K562 (cell line): ENCODE measurements around the gene WDR81. TPM values are rescaled to one million over a fixed set of nuclear protein-coding genes. Genes with fewer than 3 reads are reported as not detected.
A peak's percentile ranks its signal among the peaks of the same experiment; 100 is the strongest.

ENCODE experiments used
- ATF6 ChIP-seq: sonication (generic); formaldehyde crosslinking; IDR thresholded peaks from 2 replicates; pipeline ENCODE4 v1.4.0; 2020; ENCODE audit warnings: mild to moderate bottlenecking, missing genetic modification reagents
- BCOR ChIP-seq: fragments of 450-650 bp; IDR thresholded peaks from 2 replicates; pipeline ENCODE4 v1.6.1; 2016
- HCFC1 ChIP-seq: IDR thresholded peaks from 2 replicates; pipeline ENCODE4 v1.6.1; 2012; ENCODE audit warnings: low read depth, low read length, improper control_type of control experiment
- PRDM10 ChIP-seq: fragments of 450-650 bp; IDR thresholded peaks from 2 replicates; pipeline ENCODE4 v1.6.1; 2018; ENCODE audit not compliant: partially characterized antibody
- SMAD2 ChIP-seq: fragments of 150-350 bp; IDR thresholded peaks from 2 replicates; pipeline ENCODE4 v1.6.1; 2014; ENCODE audit warnings: low read depth, mild to moderate bottlenecking, low read length
- SMARCE1 ChIP-seq: fragments of 450-650 bp; IDR thresholded peaks from 2 replicates; pipeline ENCODE4 v1.7.1; 2016; ENCODE audit warnings: mild to moderate bottlenecking
- SNRNP70 ChIP-seq: fragments of 200-400 bp; formaldehyde crosslinking; optimal IDR thresholded peaks from 2 replicates; pipeline ENCODE3; 2017; ENCODE audit warnings: low read depth, low read length
- THRAP3 ChIP-seq: fragments of 450-650 bp; IDR thresholded peaks from 2 replicates; pipeline ENCODE4 v1.6.1; 2016; ENCODE audit warnings: mild to moderate bottlenecking, inconsistent platforms, borderline replicate concordance
- UBTF ChIP-seq, 2 experiments: IDR thresholded peaks; 2 replicates each; pipeline ENCODE4 v1.6.1; 2012; ENCODE audit warnings: improper control_type of control experiment in 2 of 2, low read depth in 2 of 2, low read length in 2 of 2, borderline replicate concordance in 1 of 2
- VEZF1 ChIP-seq: fragments of 200-800 bp; sonication (Bioruptor generic); IDR thresholded peaks from 2 replicates; pipeline ENCODE4 v1.6.1; 2017; ENCODE audit warnings: missing genetic modification characterization, missing compliant biosample characterization
- ZBTB34 ChIP-seq: fragments of 250-450 bp; sonication (Bioruptor Pico); IDR thresholded peaks from 2 replicates; pipeline ENCODE4 v1.8.0; 2021; ENCODE audit warnings: mild to moderate bottlenecking, moderate library complexity
- ZC3H4 ChIP-seq: sonication (generic); formaldehyde crosslinking; IDR thresholded peaks from 2 replicates; pipeline ENCODE4 v1.9.0; 2021; ENCODE audit warnings: missing genetic modification reagents, borderline replicate concordance
- polyA plus RNA-seq, 8 experiments: library from polyadenylated mRNA; depleted of rRNA in 4 of 8; stranded (reverse) in 5 of 8; unstranded in 3 of 8; fragments of >200 nt; fragmentation: Nextera tagmentation in 2 of 8; fragmentation: Illumina TruSeq in 1 of 8; extraction: Ambion mirVana in 2 of 8; extraction: Trizol in 1 of 8; gene quantifications; 2 replicates each; pipeline versions ENCODE4 v1.2.1 to v1.2.3, GENCODE V29; 2011 to 2014; ENCODE audit warnings: inconsistent platforms in 1 of 8, missing spikeins in 1 of 8
- total RNA-seq, 7 experiments: library from RNA; depleted of rRNA in 6 of 7; stranded (reverse); fragments of >200 nt in 6 of 7; fragmentation: Illumina TruSeq in 2 of 7; extraction: Trizol in 2 of 7; gene quantifications; 2 replicates each; pipeline versions ENCODE4 v1.2.1 to v1.2.3, GENCODE V29; 2011 to 2021; ENCODE audit warnings: low replicate concordance in 1 of 7

The WDR81 gene
- total and polyA plus RNA-seq, 9 of the 15 experiments (the other 6 are each of a cell fraction or from before 2014, with no cell fraction given), result 0.01 to 17.1 (median 3.3) TPM

GRCh38 chr17:1736348-1737281, 12.1 kb downstream of the WDR81 start (continued):
- TF ChIP-seq ZBTB34 (no peak), SMAD2 (no peak), HCFC1 (no peak), SNRNP70 (no peak), UBTF (IDR thresholded peaks at IDR 0.05; ENCODE audit: borderline replicate concordance in 1 of 2, low read depth in 2 of 2, low read length in 2 of 2) (no peak), PRDM10 (no peak), SMARCE1 (peak; percentile 44; the same call in 1 of the 2 replicates), ATF6 (CRISPR knock-in tag) (no peak), VEZF1 (peak; percentile 77), ZC3H4 (CRISPR knock-in tag) (no peak), THRAP3 (no peak), BCOR (no peak; the same call in none of the 2 replicates)
